Bronchial epithelial cell (primary cell): Measurements from ENCODE around the gene PEX11B. TPM values are rescaled to one million over a fixed set of nuclear protein-coding genes. Genes with fewer than 3 reads are reported as not detected.

ENCODE experiments used
- DNase-seq: peaks from one replicate; pipeline ENCODE4 v3.0.0-alpha.2; 2010; ENCODE audit warnings: low read depth
- FAIRE-seq: peaks from 2 replicates; lab custom pipeline; 2011; peaks lifted over from hg19 to GRCh38; lab: Jason Lieb, UNC
- H3K27me3 ChIP-seq: 2 replicates; pipeline ENCODE4 v1.5.1; 2011; ENCODE audit warnings: low read length; ENCODE audit not compliant: control insufficient read depth, insufficient read depth
- H3K36me3 ChIP-seq: 2 replicates; pipeline ENCODE4 v1.5.1; 2011; ENCODE audit warnings: low read length; ENCODE audit not compliant: control insufficient read depth, insufficient read depth
- H3K4me3 ChIP-seq: 2 replicates; pipeline ENCODE4 v1.5.1; 2011; ENCODE audit warnings: mild to moderate bottlenecking, low read depth, low read length, control low read depth
- total RNA-seq: library from RNA; depleted of rRNA; stranded (reverse); fragments of >200 nt; gene quantifications from 2 replicates; pipeline ENCODE4 v1.2.1, GENCODE V29; 2014
- TF ChIP-seq, protein P1 (sequence below): IDR thresholded peaks from 2 replicates; pipeline ENCODE4 v1.5.1; 2011; ENCODE audit warnings: mild to moderate bottlenecking, moderate library complexity, low read length, control low read depth, inconsistent platforms; ENCODE audit not compliant: insufficient read depth, severe bottlenecking

PEX11B gene
- total RNA-seq, 1 donor from 2014 or later = 22.6 TPM

DNA sequence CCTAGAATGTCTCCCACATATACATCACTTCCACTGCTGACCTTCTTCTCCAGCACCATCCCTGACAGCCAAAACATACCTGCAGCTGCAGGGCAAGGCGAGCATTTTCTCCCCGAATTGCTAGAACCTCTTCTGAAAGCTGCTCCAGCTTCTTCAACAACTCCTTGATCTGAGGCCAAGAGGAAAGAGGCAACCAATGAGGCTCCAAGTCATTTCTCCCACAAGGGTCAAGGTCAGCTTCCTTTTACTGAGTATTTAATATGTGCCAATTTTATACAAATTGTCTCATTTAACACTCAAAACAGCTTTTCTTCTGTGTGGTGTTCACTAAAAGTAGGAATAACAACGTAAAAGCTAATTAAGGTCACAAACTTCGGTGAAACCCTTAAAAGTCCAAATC, 50.3 kb downstream of the PEX11B start:
- TF ChIP-seq, protein P1, sequence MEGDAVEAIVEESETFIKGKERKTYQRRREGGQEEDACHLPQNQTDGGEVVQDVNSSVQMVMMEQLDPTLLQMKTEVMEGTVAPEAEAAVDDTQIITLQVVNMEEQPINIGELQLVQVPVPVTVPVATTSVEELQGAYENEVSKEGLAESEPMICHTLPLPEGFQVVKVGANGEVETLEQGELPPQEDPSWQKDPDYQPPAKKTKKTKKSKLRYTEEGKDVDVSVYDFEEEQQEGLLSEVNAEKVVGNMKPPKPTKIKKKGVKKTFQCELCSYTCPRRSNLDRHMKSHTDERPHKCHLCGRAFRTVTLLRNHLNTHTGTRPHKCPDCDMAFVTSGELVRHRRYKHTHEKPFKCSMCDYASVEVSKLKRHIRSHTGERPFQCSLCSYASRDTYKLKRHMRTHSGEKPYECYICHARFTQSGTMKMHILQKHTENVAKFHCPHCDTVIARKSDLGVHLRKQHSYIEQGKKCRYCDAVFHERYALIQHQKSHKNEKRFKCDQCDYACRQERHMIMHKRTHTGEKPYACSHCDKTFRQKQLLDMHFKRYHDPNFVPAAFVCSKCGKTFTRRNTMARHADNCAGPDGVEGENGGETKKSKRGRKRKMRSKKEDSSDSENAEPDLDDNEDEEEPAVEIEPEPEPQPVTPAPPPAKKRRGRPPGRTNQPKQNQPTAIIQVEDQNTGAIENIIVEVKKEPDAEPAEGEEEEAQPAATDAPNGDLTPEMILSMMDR = no peak
- Histone ChIP-seq H3K27me3 (no peaks in the 10 kb centered on the region), H3K4me3 (no peak overlapping the region), H3K36me3 (no peaks in the 10 kb centered on the region)
- no peak for DNase-seq
- FAIRE-seq = no peak

DNA sequence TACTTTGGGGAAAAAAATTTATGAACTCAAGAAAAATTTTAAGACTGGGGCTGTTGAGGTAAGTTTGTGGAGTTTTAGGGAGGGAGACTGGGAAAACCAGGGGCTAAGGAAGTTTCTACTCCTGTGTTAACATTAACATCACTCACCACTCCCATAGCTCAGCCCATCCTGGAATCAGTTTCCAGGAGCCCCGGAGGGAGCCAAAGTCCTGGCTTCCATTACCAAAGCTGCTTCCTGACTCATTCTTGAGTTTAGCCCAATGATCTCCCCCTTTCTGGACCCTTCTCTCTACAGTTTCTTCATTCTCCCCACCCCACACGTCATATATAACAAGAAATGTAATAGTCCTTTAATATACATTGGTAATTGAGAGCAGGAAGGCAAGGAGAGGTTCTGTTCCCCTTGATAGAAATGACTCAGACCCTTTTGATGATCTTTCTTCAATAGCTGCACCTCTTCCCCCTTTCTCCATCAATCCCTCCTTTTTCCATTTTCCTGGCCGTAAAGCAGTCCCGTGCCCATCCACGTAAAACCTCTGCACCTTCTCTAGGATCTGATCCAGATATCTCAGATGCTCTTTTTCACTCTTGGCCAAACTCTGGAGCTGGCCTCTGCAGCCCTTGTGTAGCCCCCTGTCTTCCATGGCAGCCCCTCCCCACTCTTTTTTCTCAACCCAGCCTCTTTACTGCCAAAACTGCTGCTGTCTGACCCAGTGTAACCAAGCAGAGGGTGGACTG, 55.1 kb downstream of the PEX11B start:
- no peak for DNase-seq
- TF ChIP-seq, protein P1 = no peak
- H3K36me3 ChIP-seq = no peaks in the 10 kb centered on the region
- no peak for FAIRE-seq
- H3K27me3 ChIP-seq = no peaks in the 10 kb centered on the region
- H3K4me3 ChIP-seq = no peak overlapping the region

Other genes with a start within 250 kb of the PEX11B start
- under 0.01 and 0.26 TPM in 2 replicates for gene PDZK1, start 211.3 kb downstream of the PEX11B start, total RNA-seq
- gene CD160, start 199.2 kb downstream of the PEX11B start, total RNA-seq = not detected in 2 replicates
- 8.4 and 9.0 TPM in 2 replicates for gene RNF115, start 94.6 kb downstream of the PEX11B start, total RNA-seq
- gene POLR3C, start 94.5 kb downstream of the PEX11B start, total RNA-seq = 22.9 and 28.2 TPM in 2 replicates
- gene NUDT17, start 73.1 kb downstream of the PEX11B start, total RNA-seq = 0.53 and 1.2 TPM in 2 replicates
- 5.0 and 7.8 TPM in 2 replicates for gene PIAS3, start 59.6 kb downstream of the PEX11B start, total RNA-seq
- gene ANKRD35, start 32.9 kb downstream of the PEX11B start, total RNA-seq = 1.3 and 3.7 TPM in 2 replicates
- gene ITGA10, start 8.7 kb downstream of the PEX11B start, total RNA-seq = 0.26 and 0.77 TPM in 2 replicates
- gene RBM8A, start 8.8 kb upstream of the PEX11B start, total RNA-seq = 221 and 230 TPM in 2 replicates
- 1.8 and 3.4 TPM in 2 replicates for gene LIX1L, start 39.3 kb upstream of the PEX11B start, total RNA-seq
- gene ANKRD34A, start 45.9 kb upstream of the PEX11B start, total RNA-seq = under 0.01 TPM in 2 replicates
- 4.7 and 11.0 TPM in 2 replicates for gene POLR3GL, start 46.0 kb upstream of the PEX11B start, total RNA-seq
- gene TXNIP, start 77.9 kb upstream of the PEX11B start, total RNA-seq = 9.0 and 913 TPM in 2 replicates
- gene HJV, start 103.0 kb upstream of the PEX11B start, total RNA-seq = not detected in 2 replicates
- 1.3 and 2.4 TPM in 2 replicates for gene NBPF10, start 226.1 kb upstream of the PEX11B start, total RNA-seq